HG02840 (cell line): ENCODE results near the gene SLC22A4.

Experiments used
- ATAC-seq: cut with Tn5 transposase; IDR thresholded peaks from one replicate; pipeline ENCODE4 v1.9.1; 2021; ENCODE audit warnings: mild to moderate bottlenecking, moderate library complexity, moderate number of reproducible peaks; ENCODE audit not compliant: unreplicated experiment, low FRiP score

Gene SLC22A4

GRCh38 chr5:132369474-132370180 lies 75.4 kb downstream of the SLC22A4 start, which contains the start of gene SLC22A5:
Gene SLC22A5 (plus strand): TSS chr5:132369710. CDS start chr5:132369973, 263 bp downstream.
- peak; percentile 82 for ATAC-seq

GRCh38 chr5:132370181-132370970 lies 76.2 kb downstream of the SLC22A4 start:
- no peak for ATAC-seq

- ATAC-seq: no peak
Observed at GRCh38 chr5:132370971-132371602, 76.9 kb downstream of the SLC22A4 start.

GRCh38 chr5:132371603-132371994 lies 77.4 kb downstream of the SLC22A4 start:
- no peak for ATAC-seq

GRCh38 chr5:132372127-132372526 lies 77.9 kb downstream of the SLC22A4 start:
- no peak for ATAC-seq

- ATAC-seq: no peak
Observed at GRCh38 chr5:132372542-132372941, 78.3 kb downstream of the SLC22A4 start.

- no peak for ATAC-seq
Observed at GRCh38 chr5:132375957-132376356, 81.8 kb downstream of the SLC22A4 start.

- ATAC-seq: no peak
Observed at GRCh38 chr5:132376694-132377641, 82.8 kb downstream of the SLC22A4 start.

- ATAC-seq: no peak
Observed at GRCh38 chr5:132377738-132378137, 83.5 kb downstream of the SLC22A4 start.

GRCh38 chr5:132378580-132378979 lies 84.4 kb downstream of the SLC22A4 start:
- ATAC-seq: no peak

- ATAC-seq: no peak
Observed at GRCh38 chr5:132380047-132380446, 85.9 kb downstream of the SLC22A4 start.

- ATAC-seq: no peak
Observed at GRCh38 chr5:132380741-132381140, 86.5 kb downstream of the SLC22A4 start.

GRCh38 chr5:132381614-132382013 lies 87.4 kb downstream of the SLC22A4 start:
- no peak for ATAC-seq

- ATAC-seq: no peak
Observed at GRCh38 chr5:132383261-132383660, 89.1 kb downstream of the SLC22A4 start.

GRCh38 chr5:132383984-132384383 lies 89.8 kb downstream of the SLC22A4 start:
- no peak for ATAC-seq

- no peak for ATAC-seq
Observed at GRCh38 chr5:132384506-132385050, 90.4 kb downstream of the SLC22A4 start.

GRCh38 chr5:132385326-132386105 lies 91.3 kb downstream of the SLC22A4 start:
- no peak for ATAC-seq

- ATAC-seq: peak; percentile 80
Observed at GRCh38 chr5:132386644-132387286, 92.6 kb downstream of the SLC22A4 start.
